ENCODE results near the gene BEX3. TPM values are rescaled to one million over a fixed set of nuclear protein-coding genes. Genes with fewer than 3 reads are reported as not detected.

BEX3 gene
- total RNA-seq, 3 donors from 2014 or later, result 21.5 to 74.1 (median 35.6) TPM

GRCh38 chrX:103423955-103424638 is 47.8 kb downstream of the BEX3 start:
- Histone ChIP-seq H3K4me3 (no peak overlapping the region), H3K4me1 (ENCODE audit: low read depth) (no peaks in the 10 kb centered on the region), H3K9me3 (no peaks in the 10 kb centered on the region), H3K36me3 (ENCODE audit: low read depth) (no peaks in the 10 kb centered on the region)
- intact Hi-C loops (cut with DNase I, micrococcal nuclease), result no loop called here
- DNase-seq (no peak), ATAC-seq (no peak)
- TF ChIP-seq CTCF (IDR thresholded peaks at IDR 0.05), result no peak

Other genes with a start within 250 kb of the BEX3 start
- 10 to 100 TPM in 1 of 3 donors, 1 to 10 TPM in 2; 7.8 to 34.0 (median 8.9) TPM for gene BEX4, start 161.4 kb upstream of the BEX3 start, total RNA-seq
- 10 to 100 TPM; 24.4 to 43.0 (median 31.2) TPM for gene TCEAL8, start 121.4 kb upstream of the BEX3 start, total RNA-seq
- under 1 TPM in 1 of 3 donors, not detected in 2; 0.92 TPM for gene TCEAL5, start 99.8 kb upstream of the BEX3 start, total RNA-seq
- gene BEX2, start 65.5 kb upstream of the BEX3 start, total RNA-seq, result 1 to 10 TPM; 4.6 to 5.5 (median 4.9) TPM
- 10 to 100 TPM in 1 of 3 donors, 1 to 10 TPM in 1, under 1 TPM in 1; 0.61 to 12.1 (median 2.2) TPM for gene TCEAL7, start 46.3 kb upstream of the BEX3 start, total RNA-seq
- 10 to 100 TPM; 20.9 to 29.6 (median 27.3) TPM for gene TCEAL9, start 20.0 kb upstream of the BEX3 start, total RNA-seq
- gene RAB40A, start 143.0 kb downstream of the BEX3 start, total RNA-seq, result under 1 TPM in 2 of 3 donors, not detected in 1; 0.17 to 0.28 TPM
- 10 to 100 TPM in 2 of 3 donors, 1 to 10 TPM in 1; 8.7 to 68.0 (median 28.6) TPM for gene TCEAL4, start 209.0 kb downstream of the BEX3 start, total RNA-seq
- gene TCEAL3, start 231.4 kb downstream of the BEX3 start, total RNA-seq, result 10 to 100 TPM in 1 of 3 donors, 1 to 10 TPM in 2; 3.3 to 29.7 (median 9.6) TPM